GM12865 (cell line): ENCODE measurements around the gene TSPAN9.

Experiments
- DNase-seq: peaks from one replicate; pipeline ENCODE4 v3.0.0; 2010; ENCODE audit warnings: low read depth
- H3K4me3 ChIP-seq: 2 replicates; pipeline ENCODE4 v1.5.1; 2011; ENCODE audit warnings: mild to moderate bottlenecking, low read depth, low read length, control low read depth
- CTCF ChIP-seq: IDR thresholded peaks from 2 replicates; pipeline ENCODE4 v1.5.1; 2011; ENCODE audit warnings: low read length, control low read depth, low read depth, inconsistent platforms; ENCODE audit not compliant: insufficient read depth; ENCODE audit errors: missing control alignments

The TSPAN9 gene

DNA sequence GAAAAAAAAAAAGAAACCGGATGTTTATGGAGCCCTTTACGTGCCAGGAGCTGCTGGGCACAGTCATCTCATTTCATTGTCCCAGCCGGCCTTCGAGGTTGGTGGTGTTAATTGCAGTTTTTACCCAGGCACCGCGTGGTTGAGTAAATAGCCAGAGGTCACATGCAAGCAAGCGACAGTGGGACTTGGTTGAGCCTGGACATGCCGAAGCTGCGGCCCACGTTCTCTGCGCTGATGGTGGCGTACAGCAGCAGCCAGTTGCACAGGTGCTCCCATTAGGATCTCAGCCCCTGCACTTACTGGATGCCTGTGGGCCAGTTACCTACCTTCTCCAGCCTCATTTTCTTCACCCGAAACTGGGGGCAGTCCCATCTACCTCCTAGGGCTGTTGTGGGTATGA lies 54.0 kb downstream of the TSPAN9 start:
- no peak overlapping the region for H3K4me3 ChIP-seq
- no peak for TF ChIP-seq CTCF
- DNase-seq: no peak

- no peak for TF ChIP-seq CTCF
- no peak overlapping the region for H3K4me3 ChIP-seq
- DNase-seq: no peak
These were observed 55.6 kb downstream of the TSPAN9 start for GRCh38 chr12:3132636-3133404.

DNA sequence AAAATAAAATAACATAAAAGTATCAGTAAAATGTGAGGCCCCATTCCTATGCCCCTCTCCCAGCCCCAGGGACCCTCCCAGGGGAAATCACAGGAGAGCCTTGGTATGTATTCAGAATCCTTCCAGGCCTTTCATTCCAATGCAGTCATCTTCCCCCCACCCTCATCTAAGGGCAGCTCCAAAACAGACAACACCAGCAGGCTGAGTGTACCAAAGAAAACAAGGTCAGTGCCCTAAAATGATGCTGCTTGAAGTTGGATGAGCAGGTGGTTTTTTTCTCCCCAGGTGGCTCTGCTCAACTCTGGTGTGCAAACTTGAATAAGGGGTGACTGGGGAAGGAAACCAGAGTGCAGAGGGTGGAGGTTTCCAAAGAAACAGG lies 56.2 kb downstream of the TSPAN9 start:
- TF ChIP-seq CTCF: no peak
- DNase-seq: no peak
- no peak overlapping the region for H3K4me3 ChIP-seq

DNA sequence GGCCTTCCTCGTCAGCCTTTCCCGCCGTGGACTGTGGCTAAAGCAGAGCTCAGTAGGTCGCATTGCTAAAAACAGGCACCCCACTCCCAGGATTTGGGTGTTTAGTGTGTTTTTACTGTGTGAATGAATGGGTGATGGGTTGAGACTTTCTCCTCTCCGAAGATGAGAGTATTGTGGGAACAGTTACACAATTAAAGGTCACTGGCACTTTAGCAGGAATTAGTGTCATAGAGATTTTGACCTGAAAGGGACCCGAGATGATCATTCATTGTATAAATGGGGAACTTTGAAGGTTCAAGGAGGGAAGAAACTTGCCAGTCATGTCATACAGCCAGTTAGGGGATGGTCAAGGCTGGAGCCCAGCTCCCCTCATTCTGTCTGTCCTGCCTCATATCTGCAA lies 56.9 kb downstream of the TSPAN9 start:
- TF ChIP-seq CTCF: no peak
- H3K4me3 ChIP-seq: no peak overlapping the region

DNA sequence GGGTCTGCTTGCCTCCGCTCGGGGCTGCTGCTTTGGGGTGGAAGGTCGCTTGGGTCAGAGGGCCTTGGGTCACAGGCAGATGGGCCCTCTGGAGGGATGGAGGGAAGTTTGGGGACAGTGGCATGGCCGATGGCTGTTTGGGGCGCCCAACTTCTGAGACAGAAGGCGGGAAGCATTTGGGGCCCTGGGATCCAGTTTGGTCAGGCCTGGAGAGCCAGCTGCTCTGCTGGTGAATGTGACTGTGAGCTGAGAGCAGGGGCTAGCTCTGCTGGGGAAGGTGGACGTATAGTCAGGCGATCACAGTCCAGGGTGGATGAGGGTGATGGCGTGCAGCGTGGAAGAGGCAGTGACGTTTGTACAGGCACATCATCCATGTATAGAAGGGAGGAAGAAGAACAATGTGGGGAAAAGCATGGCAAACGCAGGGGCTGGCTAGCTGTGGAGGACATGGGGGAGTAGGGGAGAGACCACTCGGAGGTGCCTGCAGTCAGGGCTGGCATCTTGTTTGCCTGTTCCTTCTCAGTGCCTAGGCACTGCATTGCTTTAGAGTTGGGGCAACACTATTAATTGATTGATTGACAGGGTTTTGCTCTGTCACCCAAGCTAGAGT lies 57.5 kb downstream of the TSPAN9 start:
- DNase-seq: no peak
- no peak for TF ChIP-seq CTCF
- H3K4me3 ChIP-seq: no peak overlapping the region

More for the DNA sequence above, 56.9 kb downstream of the TSPAN9 start:
- no peak for DNase-seq

DNA sequence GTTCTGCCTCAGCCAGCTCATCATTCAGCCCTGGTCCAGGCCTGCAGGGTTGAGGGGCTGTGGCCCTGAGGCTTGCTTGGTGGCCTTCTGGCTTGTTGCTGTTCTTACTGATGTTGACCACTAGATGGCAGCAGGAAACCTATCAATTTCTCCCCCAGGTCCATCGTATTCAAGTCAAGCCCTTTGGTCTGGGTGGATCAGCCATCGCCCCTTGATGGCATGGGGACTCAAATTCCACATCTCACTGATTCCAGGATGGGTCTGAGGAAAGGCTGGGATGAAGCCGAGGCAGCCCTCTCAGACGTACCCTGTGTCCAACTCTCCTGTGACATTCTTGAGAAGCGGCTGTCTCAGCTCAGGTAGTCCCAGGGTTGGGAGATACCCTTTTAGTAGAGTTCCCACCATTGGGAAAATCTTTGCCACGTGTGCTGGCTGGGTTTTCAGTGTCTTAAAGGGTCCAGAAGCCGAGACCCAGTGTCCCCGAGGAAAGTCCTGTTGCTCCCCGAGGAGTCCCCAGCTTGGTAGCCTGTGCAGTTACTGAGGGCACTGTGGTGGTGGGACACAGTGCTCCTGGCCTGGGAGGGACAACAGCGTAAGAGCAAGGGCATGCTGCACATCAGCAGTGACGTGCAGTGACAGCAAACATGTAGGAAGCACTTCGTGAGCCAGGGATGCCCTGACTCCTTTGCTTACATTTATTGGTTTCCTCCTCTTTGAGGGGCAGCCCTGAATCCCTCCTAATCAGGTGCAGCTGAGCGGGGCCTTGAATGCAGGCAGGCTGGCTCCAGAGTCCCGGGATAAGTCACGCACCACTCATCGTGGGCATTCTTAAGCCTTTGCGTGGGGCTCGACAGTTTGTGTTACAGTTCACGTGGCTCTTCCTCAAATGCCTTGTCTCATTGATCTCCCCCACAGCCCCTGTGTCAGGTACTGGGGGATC lies 58.6 kb downstream of the TSPAN9 start:
- peak; percentile 73 for TF ChIP-seq CTCF
- H3K4me3 ChIP-seq: no peak overlapping the region
- peak; percentile 75 for DNase-seq
